ENCODE results near the gene CNRIP1. TPM values are rescaled to one million over a fixed set of nuclear protein-coding genes. Genes with fewer than 3 reads are reported as not detected.

CNRIP1 gene
- total RNA-seq, 4 donors from 2014 or later: 4.7 to 7.6 (median 6.5) TPM

- H3K9me3 ChIP-seq: no peaks in the 10 kb centered on the region
- in situ Hi-C loops (cut with MboI; ENCODE audit: low sequenced_read_pairs in 4 of 4) (no loop called here), intact Hi-C loops (cut with DNase I; ENCODE audit: low total_unique reads) (no loop called here)
- H3K4me3 ChIP-seq: no peak overlapping the region
- no peak for DNase-seq
- no peaks in the 10 kb centered on the region for H3K36me3 ChIP-seq
- no peak for ATAC-seq
- H3K27me3 ChIP-seq: no peaks in the 10 kb centered on the region
- H3K27ac ChIP-seq: no peak overlapping the region
- TF ChIP-seq POLR2A (IDR thresholded peaks at IDR 0.05): no peak
- TF ChIP-seq, protein P1, sequence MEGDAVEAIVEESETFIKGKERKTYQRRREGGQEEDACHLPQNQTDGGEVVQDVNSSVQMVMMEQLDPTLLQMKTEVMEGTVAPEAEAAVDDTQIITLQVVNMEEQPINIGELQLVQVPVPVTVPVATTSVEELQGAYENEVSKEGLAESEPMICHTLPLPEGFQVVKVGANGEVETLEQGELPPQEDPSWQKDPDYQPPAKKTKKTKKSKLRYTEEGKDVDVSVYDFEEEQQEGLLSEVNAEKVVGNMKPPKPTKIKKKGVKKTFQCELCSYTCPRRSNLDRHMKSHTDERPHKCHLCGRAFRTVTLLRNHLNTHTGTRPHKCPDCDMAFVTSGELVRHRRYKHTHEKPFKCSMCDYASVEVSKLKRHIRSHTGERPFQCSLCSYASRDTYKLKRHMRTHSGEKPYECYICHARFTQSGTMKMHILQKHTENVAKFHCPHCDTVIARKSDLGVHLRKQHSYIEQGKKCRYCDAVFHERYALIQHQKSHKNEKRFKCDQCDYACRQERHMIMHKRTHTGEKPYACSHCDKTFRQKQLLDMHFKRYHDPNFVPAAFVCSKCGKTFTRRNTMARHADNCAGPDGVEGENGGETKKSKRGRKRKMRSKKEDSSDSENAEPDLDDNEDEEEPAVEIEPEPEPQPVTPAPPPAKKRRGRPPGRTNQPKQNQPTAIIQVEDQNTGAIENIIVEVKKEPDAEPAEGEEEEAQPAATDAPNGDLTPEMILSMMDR (IDR thresholded peaks at IDR 0.05 in 4 of 5, conservative IDR thresholded peaks at IDR 0.05 in 1 of 5): no peak
- no peaks in the 10 kb centered on the region for H3K4me1 ChIP-seq
Measured at GRCh38 chr2:68342470-68342869, 22.7 kb upstream of the CNRIP1 start.

- no peaks in the 10 kb centered on the region for H3K27me3 ChIP-seq
- TF ChIP-seq POLR2A (IDR thresholded peaks at IDR 0.05): no peak
- TF ChIP-seq, protein P1 (IDR thresholded peaks at IDR 0.05 in 4 of 5, conservative IDR thresholded peaks at IDR 0.05 in 1 of 5): no peak
- in situ Hi-C loops (cut with MboI; ENCODE audit: low sequenced_read_pairs in 4 of 4): no loop called here
- ATAC-seq: no peak
- H3K9me3 ChIP-seq: no peaks in the 10 kb centered on the region
- H3K36me3 ChIP-seq: no peaks in the 10 kb centered on the region
- no peaks in the 10 kb centered on the region for H3K4me1 ChIP-seq
- no peak for DNase-seq
- H3K4me3 ChIP-seq: no peak overlapping the region
- intact Hi-C loops (cut with DNase I; ENCODE audit: low total_unique reads): no loop called here
- H3K27ac ChIP-seq: no peak overlapping the region
Measured at GRCh38 chr2:68341583-68341982, 21.8 kb upstream of the CNRIP1 start.

- Histone ChIP-seq H3K4me1 (no peaks in the 10 kb centered on the region), H3K9me3 (no peaks in the 10 kb centered on the region), H3K27ac (no peak overlapping the region), H3K27me3 (no peaks in the 10 kb centered on the region), H3K4me3 (no peak overlapping the region), H3K36me3 (no peaks in the 10 kb centered on the region)
- intact Hi-C loops (cut with DNase I; ENCODE audit: low total_unique reads): no loop called here
- in situ Hi-C loops (cut with MboI; ENCODE audit: low sequenced_read_pairs in 4 of 4): no loop called here
- TF ChIP-seq, protein P1 (IDR thresholded peaks at IDR 0.05 in 4 of 5, conservative IDR thresholded peaks at IDR 0.05 in 1 of 5): no peak
- TF ChIP-seq POLR2A (IDR thresholded peaks at IDR 0.05): no peak
- no peak for DNase-seq
- ATAC-seq: no peak
Measured at GRCh38 chr2:68341062-68341329, 21.2 kb upstream of the CNRIP1 start.

GRCh38 chr2:68340226-68341061 is 20.7 kb upstream of the CNRIP1 start:
- H3K27me3 ChIP-seq: no peaks in the 10 kb centered on the region
- ATAC-seq (no peak), DNase-seq (no peak)
- H3K27ac ChIP-seq: no peak overlapping the region
- intact Hi-C loops (cut with DNase I; ENCODE audit: low total_unique reads) (no loop called here), in situ Hi-C loops (cut with MboI; ENCODE audit: low sequenced_read_pairs in 4 of 4) (no loop called here)
- H3K9me3 ChIP-seq: no peaks in the 10 kb centered on the region
- H3K36me3 ChIP-seq: no peaks in the 10 kb centered on the region
- H3K4me3 ChIP-seq: no peak overlapping the region
- H3K4me1 ChIP-seq: no peaks in the 10 kb centered on the region
- TF ChIP-seq, protein P1 (IDR thresholded peaks at IDR 0.05 in 4 of 5, conservative IDR thresholded peaks at IDR 0.05 in 1 of 5): no peak
- TF ChIP-seq POLR2A (IDR thresholded peaks at IDR 0.05): no peak

DNA sequence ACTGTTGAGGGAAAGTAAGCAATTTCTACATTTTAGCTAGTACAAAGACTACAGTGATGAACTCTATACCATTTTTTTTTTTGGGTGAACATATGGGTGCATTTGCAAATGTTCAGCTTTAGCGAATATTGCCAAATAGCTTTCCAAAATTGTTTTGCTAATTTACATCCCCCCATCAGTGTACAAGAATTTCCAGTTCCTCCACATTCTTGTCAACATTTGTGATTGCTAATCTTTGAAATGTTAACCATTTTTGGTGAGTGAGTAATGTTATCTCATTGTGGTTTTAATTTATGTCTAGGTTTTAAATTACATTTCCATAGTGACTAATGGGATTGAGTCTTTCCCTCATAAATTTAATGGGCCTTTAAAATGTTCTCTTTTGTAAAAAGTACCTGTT is 16.4 kb upstream of the CNRIP1 start:
- in situ Hi-C loops (cut with MboI; ENCODE audit: low sequenced_read_pairs in 4 of 4): no loop called here
- DNase-seq (no peak), ATAC-seq (no peak)
- no peaks in the 10 kb centered on the region for H3K9me3 ChIP-seq
- no peaks in the 10 kb centered on the region for H3K4me1 ChIP-seq
- no peaks in the 10 kb centered on the region for H3K27me3 ChIP-seq
- no peaks in the 10 kb centered on the region for H3K36me3 ChIP-seq
- intact Hi-C loops (cut with DNase I; ENCODE audit: low total_unique reads): no loop called here
- H3K4me3 ChIP-seq: no peak overlapping the region
- H3K27ac ChIP-seq: no peak overlapping the region
- TF ChIP-seq POLR2A (IDR thresholded peaks at IDR 0.05): no peak
- TF ChIP-seq, protein P1 (IDR thresholded peaks at IDR 0.05 in 4 of 5, conservative IDR thresholded peaks at IDR 0.05 in 1 of 5): no peak

All from gastrocnemius medialis (tissue), 4 donors.